GM19395 (cell line): ENCODE measurements around the gene WSCD2.

Experiments
- ATAC-seq: cut with Tn5 transposase; IDR thresholded peaks from one replicate; pipeline ENCODE4 v1.9.1; 2021; ENCODE audit warnings: mild to moderate bottlenecking, moderate library complexity; ENCODE audit not compliant: unreplicated experiment

WSCD2 gene

DNA sequence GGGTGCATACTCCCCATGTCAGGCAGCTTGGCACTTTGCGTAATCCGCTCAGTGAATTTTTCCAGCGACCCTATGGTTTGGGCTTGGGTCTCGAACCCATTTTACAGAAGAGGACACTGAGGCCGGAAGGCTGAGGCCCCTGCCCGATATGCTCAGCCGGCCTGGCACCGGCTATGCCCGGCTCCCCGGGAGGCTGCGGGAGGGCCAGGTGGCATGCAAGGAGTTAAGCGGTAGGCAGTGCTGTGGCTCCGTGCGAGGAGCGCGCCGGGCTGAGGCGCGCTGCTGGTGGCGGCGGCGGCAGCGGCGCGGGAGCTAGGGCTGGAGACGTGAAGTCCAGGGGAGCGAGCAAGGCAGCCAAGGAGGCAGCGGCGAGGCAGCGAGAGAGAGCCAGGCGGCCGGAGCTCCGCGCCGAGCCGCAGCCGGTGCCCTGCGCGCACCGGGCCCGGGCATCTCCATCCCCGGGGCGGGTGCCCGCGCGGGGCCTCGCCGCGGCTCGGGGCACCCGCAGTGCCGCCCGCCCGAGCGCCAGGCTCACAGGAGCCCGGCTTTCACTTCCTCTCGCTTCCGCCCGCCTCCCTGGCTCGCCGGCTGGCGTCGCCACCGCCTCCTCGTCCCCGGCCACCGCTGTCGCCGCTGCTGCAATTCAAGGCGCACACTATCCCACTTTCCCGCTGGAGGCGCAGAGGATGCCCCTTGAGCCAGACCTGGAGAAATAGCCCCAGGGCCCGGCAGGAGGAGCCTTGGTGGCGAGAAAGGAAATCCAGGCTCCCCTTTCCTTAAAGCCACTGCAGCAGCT is at the start of gene WSCD2:
WSCD2 (plus strand) TSS at position 272 of the 796 bp plus-strand sequence. CDS start 66,545 bp downstream, outside the sequence.
- no peak for ATAC-seq

DNA sequence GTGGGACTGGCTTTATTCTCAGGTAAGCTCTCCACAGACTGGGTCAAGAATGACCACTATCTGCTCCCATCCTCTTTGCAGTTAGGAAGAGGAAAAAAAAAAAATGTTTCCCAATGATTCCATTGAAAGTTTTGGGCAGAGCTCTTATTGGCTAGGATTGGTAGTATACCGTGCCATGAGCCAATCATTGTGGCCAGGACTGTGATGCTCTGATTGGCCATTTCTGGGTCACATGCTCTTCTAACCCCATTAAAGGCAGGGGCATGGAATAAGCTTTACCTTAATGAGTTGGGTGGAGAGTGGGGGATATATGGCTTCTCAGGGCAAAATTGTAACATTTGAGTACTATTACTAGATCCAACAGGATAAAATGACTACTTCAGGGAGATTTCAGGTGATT is 49.4 kb upstream of the WSCD2 start:
- no peak for ATAC-seq

DNA sequence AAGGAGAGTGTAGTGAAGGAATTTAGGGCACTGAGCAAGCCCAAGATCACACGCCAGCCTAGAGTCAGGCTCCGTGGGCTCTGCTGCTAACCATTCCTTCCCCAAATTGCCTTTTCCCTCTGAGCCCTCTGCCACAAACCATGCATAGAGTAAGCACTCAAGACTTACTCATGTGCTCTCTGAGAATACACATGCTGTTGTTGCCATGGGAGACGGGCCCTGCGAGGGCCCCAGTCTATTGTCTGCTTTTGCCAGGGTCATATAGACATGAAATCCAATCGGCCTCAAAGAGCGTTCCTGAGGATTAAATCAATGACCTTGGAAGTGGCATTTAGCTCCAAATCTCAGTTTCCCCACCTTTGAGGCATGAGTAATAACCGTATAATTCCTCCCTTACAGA is 48.7 kb upstream of the WSCD2 start:
- ATAC-seq = no peak

DNA sequence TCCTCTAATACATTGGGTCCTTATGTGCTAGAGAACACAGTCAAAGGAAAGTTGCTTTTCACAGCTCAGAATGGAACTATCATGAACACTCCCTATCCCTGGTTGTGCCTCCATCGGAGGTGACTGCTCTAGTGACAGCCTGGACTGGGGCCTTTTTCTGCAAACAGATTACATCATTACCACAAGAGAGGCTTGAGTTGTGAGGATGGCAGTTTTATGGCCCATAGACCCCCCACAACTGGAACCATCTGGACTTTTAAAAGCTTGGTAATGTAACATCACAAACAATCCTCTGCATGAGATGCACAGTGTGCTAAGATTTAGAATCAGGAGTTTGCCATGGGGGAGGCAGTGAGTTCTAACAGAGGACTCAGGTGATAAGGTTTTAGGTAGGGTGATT is 46.6 kb upstream of the WSCD2 start:
- no peak for ATAC-seq

GRCh38 chr12:108087900-108088299 is 41.2 kb upstream of the WSCD2 start:
- no peak for ATAC-seq

DNA sequence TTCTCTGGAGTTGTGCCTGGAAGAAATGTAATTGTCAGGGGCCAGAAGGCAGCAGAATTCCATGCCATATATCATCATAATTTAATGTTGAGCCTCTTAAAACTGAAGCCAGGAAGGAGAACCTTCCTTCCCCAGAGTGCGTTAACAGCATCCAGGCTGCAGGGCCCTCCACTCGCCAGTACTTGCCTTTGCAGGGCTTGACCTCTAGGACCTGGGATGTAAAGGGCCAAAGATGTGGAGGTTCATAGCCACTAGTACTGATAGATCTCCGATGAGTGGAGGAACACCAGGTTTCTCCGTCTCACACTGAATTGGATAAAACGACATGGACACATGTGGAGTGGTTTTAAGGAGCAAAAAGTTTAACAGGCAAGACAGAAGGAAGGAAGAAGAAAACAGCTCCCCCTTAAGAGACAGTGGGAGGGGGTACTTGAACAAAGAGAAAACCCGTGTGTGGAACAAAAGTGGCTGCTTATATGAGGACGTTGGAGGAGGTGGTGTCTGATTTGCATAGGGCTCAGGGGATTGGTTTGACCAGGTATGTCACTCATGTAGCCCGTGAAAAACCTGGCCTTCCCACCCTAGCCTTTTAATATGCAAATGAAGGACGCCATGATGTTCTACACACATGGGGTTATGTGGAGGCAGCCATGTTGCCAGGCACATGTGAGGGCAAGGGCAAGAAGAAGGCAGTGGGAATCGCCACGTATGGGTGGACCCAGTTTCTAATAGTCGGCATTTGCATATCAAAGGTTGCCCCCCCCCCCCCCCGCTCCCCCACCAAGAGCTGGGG is 38.8 kb upstream of the WSCD2 start:
- no peak for ATAC-seq

DNA sequence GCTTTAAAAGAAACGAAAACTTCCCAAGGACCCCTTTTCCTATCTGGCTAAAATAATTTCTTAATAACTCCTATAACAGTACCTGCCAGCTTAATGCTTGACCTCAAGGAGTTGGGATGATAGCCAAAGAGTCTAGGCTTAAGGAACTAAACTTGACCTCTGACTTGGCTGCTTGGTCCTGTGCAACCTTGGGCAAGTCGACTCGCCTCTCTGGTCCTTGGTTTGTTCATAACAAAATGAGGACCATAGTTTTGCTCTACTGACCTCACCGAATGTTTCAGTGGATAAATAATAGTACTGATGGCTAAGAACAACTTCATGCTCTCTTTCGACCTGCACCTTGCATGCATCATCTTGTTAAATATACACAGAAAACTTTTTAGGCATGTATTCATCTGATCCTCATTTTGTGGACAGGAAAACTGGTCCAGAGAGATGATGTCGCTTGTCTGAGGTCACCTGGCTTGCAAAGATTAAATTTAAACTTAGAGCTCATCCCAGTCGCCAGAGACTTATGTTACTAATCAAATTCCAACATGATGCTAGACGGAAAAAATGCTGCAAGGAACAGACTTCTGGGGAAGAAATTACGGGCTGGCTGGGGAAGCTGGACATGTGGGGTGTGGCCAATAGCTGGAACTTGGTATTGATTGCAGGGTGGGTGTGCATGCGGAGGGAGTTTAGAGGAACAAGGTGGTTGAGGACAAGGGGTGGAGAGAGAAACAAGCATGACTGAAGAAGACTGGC is 38.0 kb upstream of the WSCD2 start:
- ATAC-seq = no peak

- no peak for ATAC-seq
Observed at GRCh38 chr12:108091679-108092051, 37.4 kb upstream of the WSCD2 start.

DNA sequence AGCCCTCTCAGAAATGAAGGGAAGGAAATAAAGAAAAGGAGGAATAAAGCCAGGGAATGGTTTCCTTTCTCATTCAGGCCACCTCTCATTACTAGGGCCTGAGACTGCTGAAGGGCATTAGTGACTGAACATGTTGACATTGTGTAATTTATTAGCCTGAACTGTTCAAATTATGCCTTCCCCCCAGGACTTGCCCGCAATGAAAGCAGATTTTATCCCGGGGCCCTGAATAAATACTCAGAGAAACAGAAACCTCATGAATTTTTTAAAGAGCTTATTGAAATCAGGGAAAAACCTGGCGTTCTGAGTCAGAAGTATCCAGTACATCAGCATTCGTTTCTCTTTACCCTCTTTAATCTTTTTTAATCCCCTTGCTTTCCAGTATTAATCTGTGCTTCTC is 35.9 kb upstream of the WSCD2 start:
- no peak for ATAC-seq

GRCh38 chr12:108094056-108094649 is 34.9 kb upstream of the WSCD2 start:
- no peak for ATAC-seq

DNA sequence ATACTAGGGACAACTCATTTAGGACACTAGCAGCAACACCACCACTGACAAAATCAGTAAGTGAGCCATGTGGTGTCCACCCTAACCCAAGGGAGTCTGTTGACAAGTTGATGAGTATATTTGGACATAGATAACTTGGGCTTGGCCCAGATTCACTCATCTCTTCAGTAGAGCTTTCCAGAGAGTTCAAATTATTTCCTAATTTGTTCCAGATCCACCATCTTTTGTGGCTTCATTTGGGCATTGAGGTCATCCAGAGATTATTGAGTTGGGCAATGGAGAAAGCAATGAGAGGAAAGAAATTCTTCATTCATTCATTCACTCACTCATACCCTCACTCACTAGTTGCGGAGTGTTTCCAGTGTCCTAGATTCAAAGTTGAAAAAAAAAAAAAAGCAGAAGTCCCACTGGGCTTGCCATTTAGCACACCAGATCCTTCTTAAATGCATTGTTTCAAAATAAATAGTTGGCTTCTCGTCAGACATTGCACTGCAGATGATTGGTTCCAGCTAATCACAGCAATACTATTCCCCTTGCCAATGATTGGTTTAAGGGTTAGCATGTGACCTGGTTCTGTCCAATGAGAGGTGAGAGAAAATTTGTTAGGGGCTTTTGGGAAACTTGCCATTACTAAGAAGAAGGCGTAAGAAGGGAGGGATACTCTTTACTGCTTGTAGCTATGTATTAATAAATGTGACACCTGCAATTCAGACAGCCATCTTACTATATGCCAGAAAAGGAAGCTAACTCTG is 31.8 kb upstream of the WSCD2 start:
- ATAC-seq = no peak

- ATAC-seq = no peak
Observed at GRCh38 chr12:108098374-108098773, 30.7 kb upstream of the WSCD2 start.

DNA sequence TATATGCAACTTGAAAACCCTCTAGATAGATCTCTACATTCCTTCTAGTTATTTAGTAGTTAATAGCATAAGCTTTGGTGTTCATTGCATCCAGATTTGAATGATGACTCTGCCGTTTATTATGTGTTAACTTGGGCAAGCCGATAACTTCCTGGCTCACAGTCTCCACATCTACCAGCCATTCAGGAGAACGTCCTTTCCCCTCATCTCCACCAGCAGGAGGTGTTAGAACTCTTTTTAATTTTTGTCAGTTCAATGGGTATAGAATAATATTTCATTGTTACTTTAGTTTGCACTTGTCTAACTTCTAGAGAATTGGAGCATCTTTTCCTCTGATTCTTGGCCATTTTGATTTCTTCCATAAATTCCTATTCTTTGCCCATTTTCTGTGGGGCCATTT is 30.0 kb upstream of the WSCD2 start:
- no peak for ATAC-seq

- ATAC-seq = no peak
Observed at GRCh38 chr12:108099778-108100489, 29.2 kb upstream of the WSCD2 start.

- ATAC-seq = no peak
Observed at GRCh38 chr12:108101605-108102175, 27.4 kb upstream of the WSCD2 start.

- no peak for ATAC-seq
Observed at GRCh38 chr12:108102363-108102762, 26.7 kb upstream of the WSCD2 start.

GRCh38 chr12:108103087-108103486 is 26.0 kb upstream of the WSCD2 start:
- ATAC-seq = no peak

DNA sequence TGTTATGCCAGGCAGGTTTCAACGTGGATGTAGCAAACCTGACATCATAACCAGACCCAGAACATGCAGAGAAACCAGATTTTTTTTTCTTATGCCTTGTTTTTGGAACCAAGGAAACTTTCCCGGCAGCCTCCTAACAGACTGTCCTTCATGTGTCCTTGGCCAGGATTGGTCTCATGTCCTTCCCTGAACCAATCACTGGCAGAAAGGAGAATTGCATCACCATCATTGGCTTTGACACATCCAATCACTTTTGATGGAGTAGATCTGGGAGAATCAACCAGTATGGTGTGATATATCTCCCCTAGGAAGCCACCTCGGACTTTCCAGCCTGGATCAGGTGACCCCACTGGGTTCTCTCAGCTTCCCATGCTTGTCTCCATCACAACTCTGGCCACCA is 25.6 kb upstream of the WSCD2 start:
- no peak for ATAC-seq

DNA sequence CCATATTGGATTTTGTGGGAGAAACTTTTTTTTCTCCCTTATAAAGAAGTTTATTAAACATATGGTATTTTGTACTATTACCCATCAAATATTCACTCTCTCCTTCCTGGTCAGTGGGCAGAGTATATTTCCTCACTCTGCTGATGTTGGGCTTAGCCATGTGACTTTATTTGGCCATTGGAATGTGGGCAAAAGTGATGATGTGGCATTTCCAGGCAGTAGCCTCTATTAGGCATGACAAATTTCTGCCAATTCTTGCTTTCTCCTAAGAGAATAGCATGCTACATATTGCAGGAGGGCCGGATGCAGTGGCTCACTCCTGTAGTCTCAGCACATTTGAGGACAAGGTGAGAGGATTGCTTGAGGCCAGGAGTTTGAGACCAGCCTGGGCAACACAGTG is 24.4 kb upstream of the WSCD2 start:
- no peak for ATAC-seq

- ATAC-seq = no peak
Observed at GRCh38 chr12:108106599-108106998, 22.5 kb upstream of the WSCD2 start.
